SK-N-MC (cell line): ENCODE measurements around the gene ASRGL1.

Experiments used
- EZH2 ChIP-seq: fragments of 200-600 bp; sonication (generic); IDR thresholded peaks from one replicate; pipeline ENCODE4 v1.6.1; 2017; ENCODE audit warnings: antibody characterized with exemption
- POLR2AphosphoS5 ChIP-seq: IDR thresholded peaks from 2 replicates; pipeline ENCODE4 v1.6.1; 2012; ENCODE audit warnings: mild to moderate bottlenecking, low read depth, low read length, borderline replicate concordance

GRCh38 chr11:62416596-62416995, 79.3 kb downstream of the ASRGL1 start:
- no peak for TF ChIP-seq EZH2
- TF ChIP-seq POLR2AphosphoS5, result no peak
